GM06990 (cell line): ENCODE data around the gene HSDL1.
"Not testable (repeated sequence)": the region's sequence is repeated elsewhere in the genome, so short reads cannot be mapped to it uniquely, and the experiment has no call there.

Experiments used
- DNase-seq: peaks from one replicate; pipeline ENCODE4 v3.0.0-alpha.2; 2011; ENCODE audit not compliant: insufficient read length; ENCODE audit errors: extremely low read depth
- H3K27me3 ChIP-seq: replicated peaks from 2 replicates; pipeline ENCODE4 v1.6.0; 2011; ENCODE audit warnings: low read length; ENCODE audit not compliant: control insufficient read depth, insufficient read depth
- H3K36me3 ChIP-seq: 2 replicates; pipeline ENCODE4 v1.5.1; 2011; ENCODE audit warnings: low read length; ENCODE audit not compliant: control insufficient read depth, insufficient read depth
- H3K4me3 ChIP-seq: replicated peaks from 2 replicates; pipeline ENCODE4 v1.5.1; 2011; ENCODE audit warnings: low read depth, mild to moderate bottlenecking, control low read depth, low read length
- TF ChIP-seq, protein P1 (sequence below): IDR thresholded peaks from 2 replicates; pipeline ENCODE4 v1.5.1; 2011; ENCODE audit warnings: low read length, control low read depth, mild to moderate bottlenecking, inconsistent platforms; ENCODE audit not compliant: insufficient read depth, poor library complexity, severe bottlenecking

HSDL1 gene

DNA sequence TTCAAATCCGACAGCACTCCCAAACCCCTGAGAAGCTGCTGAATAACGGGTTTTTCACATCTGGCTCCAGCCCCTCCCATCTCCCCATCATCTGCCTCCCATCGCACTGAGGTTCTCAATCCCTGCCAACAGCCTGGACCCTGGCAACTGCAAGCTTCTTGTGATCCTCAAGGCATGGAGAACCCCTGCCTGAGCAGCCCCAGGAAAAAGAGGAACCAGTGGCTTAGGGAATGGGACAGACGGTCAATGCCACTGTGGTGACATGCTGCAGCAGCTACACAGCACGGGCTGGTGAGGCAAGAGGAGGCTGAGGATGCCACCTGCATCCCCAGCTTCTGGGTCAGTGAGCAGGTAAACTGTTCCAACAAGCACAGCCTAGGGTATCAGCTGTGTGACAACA is 25.0 kb downstream of the HSDL1 start:
- DNase-seq, result no peak
- Histone ChIP-seq H3K4me3 (no peak overlapping the region), H3K36me3 (no peaks in the 10 kb centered on the region; the same call in 1 of the 2 replicates), H3K27me3 (no peaks in the 10 kb centered on the region)
- TF ChIP-seq, protein P1, sequence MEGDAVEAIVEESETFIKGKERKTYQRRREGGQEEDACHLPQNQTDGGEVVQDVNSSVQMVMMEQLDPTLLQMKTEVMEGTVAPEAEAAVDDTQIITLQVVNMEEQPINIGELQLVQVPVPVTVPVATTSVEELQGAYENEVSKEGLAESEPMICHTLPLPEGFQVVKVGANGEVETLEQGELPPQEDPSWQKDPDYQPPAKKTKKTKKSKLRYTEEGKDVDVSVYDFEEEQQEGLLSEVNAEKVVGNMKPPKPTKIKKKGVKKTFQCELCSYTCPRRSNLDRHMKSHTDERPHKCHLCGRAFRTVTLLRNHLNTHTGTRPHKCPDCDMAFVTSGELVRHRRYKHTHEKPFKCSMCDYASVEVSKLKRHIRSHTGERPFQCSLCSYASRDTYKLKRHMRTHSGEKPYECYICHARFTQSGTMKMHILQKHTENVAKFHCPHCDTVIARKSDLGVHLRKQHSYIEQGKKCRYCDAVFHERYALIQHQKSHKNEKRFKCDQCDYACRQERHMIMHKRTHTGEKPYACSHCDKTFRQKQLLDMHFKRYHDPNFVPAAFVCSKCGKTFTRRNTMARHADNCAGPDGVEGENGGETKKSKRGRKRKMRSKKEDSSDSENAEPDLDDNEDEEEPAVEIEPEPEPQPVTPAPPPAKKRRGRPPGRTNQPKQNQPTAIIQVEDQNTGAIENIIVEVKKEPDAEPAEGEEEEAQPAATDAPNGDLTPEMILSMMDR, result no peak

GRCh38 chr16:84119368-84119767 is 25.6 kb downstream of the HSDL1 start:
- no peaks in the 10 kb centered on the region for H3K27me3 ChIP-seq
- no peaks in the 10 kb centered on the region; the same call in 1 of the 2 replicates for H3K36me3 ChIP-seq
- no peak overlapping the region for H3K4me3 ChIP-seq
- no peak for DNase-seq
- TF ChIP-seq, protein P1, result no peak

DNA sequence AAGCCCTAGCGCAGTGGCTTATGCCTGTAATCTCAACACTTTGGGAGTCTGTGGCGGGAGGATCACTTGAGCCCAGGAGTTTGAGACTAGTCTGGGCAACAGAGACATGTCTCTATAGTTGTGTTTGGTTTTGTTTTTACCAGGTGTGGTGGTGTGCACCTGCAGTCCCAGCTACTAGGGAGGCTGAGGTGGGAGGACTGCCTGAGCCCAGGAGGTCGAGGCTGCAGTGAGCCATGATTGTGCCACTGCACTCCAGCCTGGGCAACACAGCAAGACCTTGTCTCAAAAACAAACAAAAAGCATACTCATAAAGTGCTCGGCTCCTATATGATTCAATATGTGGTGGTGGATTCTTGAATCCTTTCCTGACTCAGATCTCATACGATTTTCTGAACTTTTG is 26.7 kb downstream of the HSDL1 start:
- not testable (repeated sequence) for H3K4me3 ChIP-seq, H3K27me3 ChIP-seq, DNase-seq, H3K36me3 ChIP-seq

GRCh38 chr16:84117494-84117843 is 27.5 kb downstream of the HSDL1 start:
- Histone ChIP-seq H3K36me3 (no peaks in the 10 kb centered on the region; the same call in 1 of the 2 replicates), H3K4me3 (peak overlapping the region; percentile 94), H3K27me3 (no peaks in the 10 kb centered on the region)
- no peak for DNase-seq
- TF ChIP-seq, protein P1, result no peak

GRCh38 chr16:84116720-84117493 is 28.1 kb downstream of the HSDL1 start, which contains the start of gene MBTPS1:
Gene MBTPS1 (minus strand): TSS chr16:84116942. CDS start chr16:84101783, 15,159 bp downstream.
- TF ChIP-seq, protein P1, result no peak
- peak; percentile 99 for DNase-seq
- Histone ChIP-seq H3K27me3 (no peaks in the 10 kb centered on the region), H3K4me3 (peak within 1 kb of the TSS; percentile 94), H3K36me3 (no peaks in the 10 kb centered on the region; the same call in 1 of the 2 replicates)

DNA sequence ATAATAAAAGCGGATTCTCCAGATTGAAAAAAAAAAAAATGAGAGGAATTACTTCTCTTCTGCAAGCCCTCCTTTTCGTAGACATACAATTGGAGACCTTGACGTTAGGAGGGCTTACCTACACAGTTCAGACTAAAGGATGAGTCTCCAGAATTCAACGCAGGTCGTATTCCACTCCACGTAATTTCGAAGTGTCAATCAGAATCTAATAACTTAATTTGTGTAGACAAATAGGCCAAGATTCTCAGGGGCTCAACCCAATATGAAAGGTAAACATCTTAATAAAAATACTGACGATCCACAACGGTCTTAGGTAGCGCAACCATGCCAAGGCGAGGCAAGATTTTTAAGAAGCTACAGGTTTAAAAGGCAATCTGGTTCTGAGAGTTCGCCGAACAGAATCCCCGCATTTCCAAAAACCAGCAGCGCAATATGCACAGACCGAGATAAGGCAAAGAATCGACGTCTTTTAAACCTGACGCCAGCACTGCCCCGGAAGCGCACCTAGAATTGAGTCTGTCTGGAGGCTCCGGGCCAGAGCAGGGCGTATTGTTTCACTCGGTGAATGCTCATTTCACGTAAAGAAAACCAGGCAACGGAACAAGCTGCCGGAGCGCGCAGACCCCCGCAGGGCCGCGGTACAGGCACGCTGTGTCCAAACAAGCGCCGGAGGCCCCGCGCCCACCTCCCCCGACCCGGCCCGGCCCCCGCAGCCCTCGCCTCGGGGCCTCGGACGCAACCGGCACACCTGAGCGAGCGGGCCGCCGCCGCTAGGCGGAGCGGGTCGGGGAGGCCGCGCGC is 28.9 kb downstream of the HSDL1 start:
- no peaks in the 10 kb centered on the region for H3K27me3 ChIP-seq
- TF ChIP-seq, protein P1, result no peak
- DNase-seq, result no peak
- peak overlapping the region; percentile 94 for H3K4me3 ChIP-seq
- no peaks in the 10 kb centered on the region; the same call in 1 of the 2 replicates for H3K36me3 ChIP-seq

GRCh38 chr16:84111949-84112348 is 33.0 kb downstream of the HSDL1 start:
- not testable (repeated sequence) for H3K36me3 ChIP-seq, DNase-seq, H3K27me3 ChIP-seq, H3K4me3 ChIP-seq
